Breast epithelium (tissue), 3 donors: ENCODE measurements around the gene TGM2.

ENCODE experiments used
- CTCF ChIP-seq, 3 donors: fragments of 450-650 bp; IDR thresholded peaks; one replicate each; pipeline ENCODE4 v1.5.1; 2016 to 2017; ENCODE audit warnings: antibody characterized with exemption in 3 of 3, mild to moderate bottlenecking in 3 of 3, moderate library complexity in 3 of 3
- POLR2AphosphoS5 ChIP-seq, 3 donors: sonication (generic); formaldehyde crosslinking; IDR thresholded peaks; one replicate each; pipeline ENCODE4 v1.6.1; 2017; ENCODE audit warnings: antibody characterized with exemption in 3 of 3

GRCh38 chr20:38202153-38202981, 37.3 kb upstream of the TGM2 start:
- TF ChIP-seq CTCF (IDR thresholded peaks at IDR 0.05) (no peak), POLR2AphosphoS5 (IDR thresholded peaks at IDR 0.05) (no peak)
